Activated T-cell treated with anti-CD3 and anti-CD28 coated beads, Interleukin-2, amount 50 U/mL, for 1 hour (primary cell): Measurements from ENCODE around the gene RHBDD1.

Experiments used
- DNase-seq: peaks from one replicate; pipeline ENCODE4 v3.0.0-alpha.2; 2020

RHBDD1 gene

DNA sequence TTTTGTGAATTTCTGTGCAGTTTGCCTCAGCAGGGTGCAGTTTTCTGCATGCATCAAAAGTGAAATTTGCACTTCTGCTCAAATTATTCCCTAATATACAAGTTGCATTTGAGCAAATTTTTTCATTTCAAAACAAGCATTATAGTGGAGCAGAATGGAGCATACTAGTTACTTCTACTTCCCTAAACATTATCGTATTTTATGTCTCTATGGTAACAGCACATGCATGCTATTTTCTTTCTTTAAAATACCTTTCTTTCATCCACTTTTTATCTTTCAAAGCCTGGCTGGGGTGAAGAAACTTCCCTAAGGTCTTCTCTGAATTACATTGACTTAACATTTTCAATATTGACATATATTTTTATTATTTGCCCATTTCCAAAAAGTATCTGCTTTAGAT, 11.2 kb downstream of the RHBDD1 start:
- DNase-seq, result no peak

DNA sequence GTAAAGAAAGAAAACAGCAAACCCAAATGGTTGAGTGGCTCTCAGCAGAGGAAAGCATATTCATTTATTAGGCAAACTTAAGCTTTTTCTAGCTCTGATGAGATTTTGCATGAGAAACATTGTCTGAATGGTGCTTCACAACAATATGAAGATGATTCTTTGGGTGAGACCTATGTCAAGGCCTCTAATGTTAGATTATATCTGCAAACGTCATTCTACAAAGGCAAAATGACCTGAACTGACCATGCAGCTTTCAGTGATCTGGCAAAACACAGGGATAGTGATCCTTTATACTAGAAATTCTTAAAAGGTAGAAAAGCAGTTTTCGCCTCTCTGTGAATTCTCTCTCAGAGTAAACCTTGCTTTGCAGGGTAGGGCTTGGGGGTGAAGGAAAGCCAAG, 11.7 kb downstream of the RHBDD1 start:
- DNase-seq, result no peak

DNA sequence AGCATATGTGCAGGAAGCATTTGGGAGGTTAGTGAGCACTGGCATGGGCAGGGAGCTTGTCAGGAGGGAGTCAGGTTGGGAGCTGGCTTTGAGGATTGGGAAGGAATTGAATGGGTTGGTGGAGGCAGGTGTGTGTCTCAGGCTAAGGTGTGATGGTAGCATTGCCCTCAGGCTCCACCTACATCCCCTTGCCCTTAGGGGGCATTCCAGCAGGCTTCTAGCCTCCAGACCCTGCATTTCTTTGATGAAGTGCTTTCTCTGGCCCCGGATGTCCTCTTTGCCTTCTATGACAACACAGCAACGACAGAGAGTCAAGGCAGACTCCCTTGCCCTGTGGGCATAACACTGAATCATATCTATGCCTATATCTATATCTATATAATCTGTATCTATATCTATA, 13.5 kb downstream of the RHBDD1 start:
- no peak for DNase-seq

DNA sequence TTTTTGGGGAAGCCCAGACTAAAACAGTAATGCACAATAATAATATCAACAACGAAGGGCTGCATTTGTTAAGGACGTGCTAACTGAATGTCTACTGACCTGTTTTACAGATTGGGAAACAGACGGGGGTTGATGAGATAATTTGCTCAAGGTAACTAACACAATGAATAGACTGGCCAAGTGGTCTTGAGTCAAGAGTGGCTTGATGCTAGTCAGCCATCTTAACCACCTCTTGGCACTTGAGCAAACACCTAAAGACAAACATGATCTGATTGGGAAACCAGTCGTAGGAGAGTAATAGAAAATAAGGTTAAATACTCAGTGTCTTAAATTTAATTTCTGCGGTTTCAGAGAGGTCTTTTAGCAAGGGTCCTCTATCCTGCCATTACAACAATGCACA, 14.2 kb downstream of the RHBDD1 start:
- no peak for DNase-seq

DNA sequence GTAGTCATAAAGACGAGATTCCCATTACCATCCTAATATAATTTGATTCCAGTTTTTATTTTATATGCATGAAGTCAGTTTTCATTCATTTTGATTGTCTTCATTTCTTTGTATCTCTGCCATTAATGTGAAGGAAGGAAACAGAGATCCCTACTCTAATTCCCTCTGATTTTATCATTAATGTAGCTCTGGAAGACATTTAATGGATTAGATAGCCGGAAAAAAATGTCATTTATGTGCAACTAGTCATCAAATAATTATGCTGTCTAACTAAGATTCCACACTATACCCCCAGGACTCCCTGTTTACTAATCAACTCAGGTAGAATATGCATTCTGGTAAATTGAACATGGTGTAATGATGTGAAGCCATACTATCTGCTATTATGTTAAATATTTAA, 19.9 kb downstream of the RHBDD1 start:
- no peak for DNase-seq

DNA sequence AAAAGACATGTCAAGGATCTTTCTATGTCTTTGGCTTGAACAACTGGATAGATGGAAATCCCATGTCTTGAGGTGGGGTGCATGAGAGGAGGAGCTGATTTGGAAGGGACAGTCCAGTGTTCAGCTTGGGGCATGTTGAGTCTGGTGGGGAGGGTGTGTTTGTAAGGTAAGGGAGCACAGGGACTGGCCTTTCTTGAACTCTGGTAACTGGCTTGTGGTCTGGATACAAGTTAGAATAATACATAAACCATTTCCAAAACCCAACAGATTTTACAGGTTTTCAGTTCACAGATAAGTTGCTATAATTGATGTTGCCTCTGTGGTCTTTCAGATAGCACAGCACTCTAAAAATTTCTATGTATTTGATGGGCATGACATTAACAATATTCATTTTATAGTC, 24.2 kb downstream of the RHBDD1 start:
- no peak for DNase-seq

DNA sequence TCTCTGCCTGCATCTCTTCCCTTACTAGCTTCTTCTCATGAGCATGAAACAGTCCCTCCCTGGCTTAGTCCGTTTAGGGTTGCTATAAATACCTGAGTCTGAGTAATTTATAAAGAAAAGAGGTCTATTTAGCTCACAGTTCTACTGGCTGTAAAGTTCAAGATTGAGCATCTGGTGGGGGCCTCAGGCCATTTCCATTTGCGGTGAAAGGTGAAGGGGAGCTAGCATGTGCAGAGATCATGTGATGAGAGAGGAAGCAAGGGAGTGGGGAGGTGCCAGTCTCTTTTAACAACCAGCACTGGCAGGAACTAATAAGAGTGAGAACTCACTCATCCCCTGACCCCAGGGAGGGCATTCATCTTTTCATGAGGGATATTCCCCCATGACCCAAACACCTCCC, 26.8 kb downstream of the RHBDD1 start:
- DNase-seq, result no peak

DNA sequence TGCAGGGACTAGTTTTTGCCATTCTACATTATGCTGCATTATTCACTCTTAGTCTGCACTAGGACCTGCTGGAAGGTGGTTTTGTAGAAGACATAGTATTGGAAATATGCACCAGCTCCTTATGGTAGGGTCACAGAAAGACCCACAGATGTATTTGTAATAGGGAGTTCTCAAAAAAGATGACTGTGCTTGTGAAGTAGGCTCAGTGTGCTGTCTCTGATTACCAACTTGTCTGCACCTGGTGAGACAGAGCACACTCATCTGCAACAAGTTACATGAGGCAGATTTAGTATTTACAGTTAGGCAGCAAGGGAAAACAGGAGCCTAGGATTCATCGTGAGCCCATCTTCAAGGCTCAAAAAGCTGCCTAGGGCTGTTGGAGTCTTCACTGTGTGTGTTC, 29.4 kb downstream of the RHBDD1 start:
- DNase-seq, result no peak

DNA sequence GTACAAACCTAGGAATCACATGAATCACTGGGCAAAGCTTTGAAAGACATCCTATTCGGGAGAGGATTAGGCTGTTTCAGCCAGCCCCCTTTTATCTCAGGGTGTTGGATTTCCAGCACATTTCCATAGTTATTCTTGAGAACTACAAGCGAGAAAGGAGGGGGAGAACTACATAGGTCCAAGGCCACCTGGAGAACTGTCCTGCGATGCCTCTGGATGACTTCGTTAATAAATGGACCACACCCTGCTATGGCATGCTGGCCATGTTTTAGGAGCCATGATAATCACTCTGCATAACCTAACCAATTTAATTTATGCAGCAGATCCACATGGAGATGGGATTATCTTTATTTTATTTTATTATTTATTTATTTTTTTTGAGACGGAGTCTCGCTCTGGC, 29.9 kb downstream of the RHBDD1 start:
- DNase-seq, result no peak

DNA sequence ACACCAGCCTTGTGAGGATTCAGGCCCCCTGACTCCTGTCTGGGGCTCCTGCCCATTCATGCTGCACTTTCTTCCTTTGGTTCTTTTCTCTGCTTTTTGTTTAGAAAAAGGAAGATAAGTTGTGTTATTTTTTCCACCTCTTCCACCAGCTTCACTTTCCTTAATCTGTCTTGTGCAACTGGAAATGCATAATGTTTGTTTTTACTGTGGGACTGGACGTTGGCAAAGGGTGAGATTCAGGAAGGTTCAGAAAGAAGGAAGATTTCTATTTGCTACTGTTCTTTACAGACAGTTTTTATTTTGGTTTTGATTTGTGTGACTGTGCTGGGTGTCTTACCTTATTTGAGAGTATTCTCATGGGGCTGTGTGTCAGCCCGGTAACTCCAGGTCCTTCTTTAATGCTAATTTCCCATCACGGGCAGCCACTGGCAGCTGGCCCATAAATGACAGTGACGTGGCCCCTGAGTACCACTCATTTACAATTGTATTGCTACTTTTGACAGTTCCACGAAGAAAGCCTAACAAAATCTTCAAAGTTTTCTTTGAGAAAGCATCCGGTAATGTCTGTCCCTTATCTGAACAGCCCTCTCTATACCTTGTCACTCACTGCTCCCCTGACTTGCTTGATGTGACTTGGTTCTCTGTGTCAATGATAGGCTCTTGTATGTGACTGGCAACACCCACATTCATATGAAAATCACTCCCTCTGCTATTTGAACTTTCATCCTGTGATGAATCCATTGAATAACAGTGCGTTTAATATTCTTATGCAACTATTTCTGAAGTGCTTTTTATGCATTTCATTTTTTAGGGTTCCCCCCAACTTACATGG, 32.7 kb downstream of the RHBDD1 start:
- no peak for DNase-seq

DNA sequence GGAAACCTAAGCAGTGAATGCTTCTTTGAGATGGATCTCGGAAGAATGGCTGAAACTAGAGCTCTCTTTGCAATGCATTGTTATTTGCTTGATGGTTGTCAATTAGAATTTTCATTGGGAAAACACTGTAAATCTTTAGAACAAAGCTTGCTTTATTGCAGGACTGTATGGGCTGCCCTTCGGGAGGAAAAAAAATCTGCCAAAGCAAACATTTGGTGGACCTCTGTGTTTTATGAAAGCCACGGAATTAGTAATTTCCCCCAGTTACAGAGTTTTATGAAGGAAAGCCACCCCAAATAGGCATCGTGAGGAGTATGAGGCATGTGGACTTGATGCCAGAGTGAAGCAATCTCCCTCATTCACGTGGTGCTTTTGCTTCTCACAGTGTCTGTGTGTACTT, 33.5 kb downstream of the RHBDD1 start:
- no peak for DNase-seq

DNA sequence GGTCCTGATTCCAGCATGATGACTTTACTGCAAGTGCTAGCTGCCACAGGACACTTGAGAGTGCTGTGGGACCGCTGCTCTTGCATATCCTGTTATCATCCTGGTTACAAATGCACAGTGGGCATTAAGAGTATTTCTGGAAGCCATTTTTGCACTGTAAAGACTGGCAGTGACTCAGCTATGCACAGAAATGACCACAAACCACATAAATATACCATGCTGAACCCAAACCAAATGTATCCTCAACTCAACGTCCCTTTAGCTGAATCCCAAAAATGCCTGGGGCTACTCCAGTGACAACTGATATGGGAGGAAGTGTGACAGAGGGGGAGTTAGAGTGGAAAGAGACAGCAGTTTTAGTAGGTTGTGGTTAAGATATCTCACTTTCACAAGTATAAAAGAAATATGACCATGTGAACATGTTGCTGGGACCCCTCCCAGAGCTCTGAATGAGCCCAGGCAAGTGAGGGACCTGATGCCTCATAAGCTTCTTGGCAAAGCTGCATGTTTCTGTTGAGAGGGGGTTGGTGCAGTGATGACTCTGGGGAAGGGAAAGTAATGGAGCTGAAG, 37.3 kb downstream of the RHBDD1 start:
- DNase-seq, result no peak

DNA sequence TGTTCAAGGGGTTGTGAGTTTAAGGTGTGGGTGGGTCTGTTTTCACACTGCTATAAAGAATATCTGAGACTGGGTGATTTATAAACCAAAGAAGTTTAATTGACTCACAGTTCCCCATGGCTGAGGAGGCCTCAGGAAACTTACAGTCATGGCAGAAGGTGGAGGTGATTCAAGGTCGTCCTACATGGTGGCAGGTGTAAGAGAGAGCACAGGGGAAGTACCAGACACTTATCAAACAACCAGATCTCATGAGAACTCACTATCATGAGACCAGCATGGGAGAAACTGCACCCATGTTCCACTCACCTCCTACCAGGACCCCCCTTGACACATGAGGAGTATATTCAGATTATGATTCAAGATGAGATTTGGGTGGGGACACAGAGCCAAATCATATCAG, 38.0 kb downstream of the RHBDD1 start:
- DNase-seq, result no peak

DNA sequence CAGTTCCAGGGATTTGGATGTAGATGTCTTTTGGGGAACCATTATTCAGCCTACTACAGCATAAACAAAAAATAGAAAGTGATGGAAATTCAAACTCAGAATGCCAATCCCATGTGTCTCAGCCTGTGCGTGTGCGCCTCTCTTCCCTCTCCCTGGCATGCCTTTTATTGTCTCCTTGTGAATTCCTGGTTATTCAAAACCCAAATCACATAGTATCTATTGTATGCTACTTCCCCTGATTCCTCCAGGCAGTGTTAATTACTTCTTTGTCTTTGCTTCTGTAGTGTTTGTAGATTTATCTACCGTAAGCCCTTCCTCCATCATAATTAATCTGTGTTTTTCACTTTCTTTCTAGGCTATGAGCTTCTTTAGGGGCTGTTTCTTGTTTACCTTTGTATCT, 38.9 kb downstream of the RHBDD1 start:
- DNase-seq, result no peak

DNA sequence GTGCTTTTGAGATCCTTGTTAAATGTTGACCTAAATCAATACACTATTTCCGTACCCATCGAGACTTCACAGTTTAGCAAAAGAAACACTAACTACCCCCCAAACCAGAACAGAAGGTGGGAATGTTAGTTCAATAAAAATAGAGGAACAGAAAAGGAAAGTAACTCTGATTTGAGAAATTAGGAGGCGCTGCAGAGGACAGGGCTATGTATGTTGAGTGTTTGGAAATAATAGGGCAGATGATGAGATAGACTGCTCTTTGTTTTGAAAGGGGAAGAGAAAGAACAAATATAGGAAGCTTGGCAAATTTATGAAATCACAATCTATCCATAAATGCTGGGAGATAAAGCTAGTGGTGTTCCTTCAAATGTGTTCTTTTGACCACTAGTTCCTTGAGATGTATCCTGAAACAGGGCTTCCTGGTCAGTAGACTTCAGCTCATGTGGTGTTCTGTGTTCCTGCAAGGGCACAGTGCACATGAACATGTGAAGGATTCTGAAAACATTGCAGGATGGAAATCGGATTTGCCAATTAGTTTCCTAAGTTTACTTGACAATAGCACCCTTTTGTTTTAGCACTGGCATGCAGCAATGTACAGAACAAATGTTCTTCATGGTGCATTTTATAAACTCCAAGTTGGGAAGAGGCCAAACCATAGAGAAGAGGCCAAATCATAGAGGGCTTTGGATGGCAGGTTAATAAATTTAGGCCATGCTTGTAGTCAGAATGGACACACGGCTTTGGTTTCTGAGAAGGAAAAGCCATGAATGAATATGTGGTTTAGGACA, 39.8 kb downstream of the RHBDD1 start:
- no peak for DNase-seq

DNA sequence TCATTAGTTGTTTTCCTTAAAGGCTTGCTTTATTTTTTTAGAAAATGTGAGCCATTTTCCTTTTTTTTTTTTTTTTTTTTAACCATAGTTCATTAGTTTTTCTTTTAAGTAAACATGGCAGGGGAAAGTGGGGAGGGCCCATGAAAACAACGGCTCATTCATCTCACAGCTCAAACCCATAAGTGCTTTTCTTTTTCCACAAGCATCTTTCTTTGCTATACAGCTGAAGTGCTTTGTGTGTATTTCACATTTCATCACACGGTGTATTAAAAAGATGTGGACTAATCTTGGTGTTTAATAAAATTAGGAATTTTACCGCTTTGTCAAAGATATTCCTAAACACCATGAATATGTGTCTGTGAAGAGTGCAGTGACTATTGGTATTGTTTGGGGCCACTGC, 41.6 kb downstream of the RHBDD1 start:
- DNase-seq, result no peak

DNA sequence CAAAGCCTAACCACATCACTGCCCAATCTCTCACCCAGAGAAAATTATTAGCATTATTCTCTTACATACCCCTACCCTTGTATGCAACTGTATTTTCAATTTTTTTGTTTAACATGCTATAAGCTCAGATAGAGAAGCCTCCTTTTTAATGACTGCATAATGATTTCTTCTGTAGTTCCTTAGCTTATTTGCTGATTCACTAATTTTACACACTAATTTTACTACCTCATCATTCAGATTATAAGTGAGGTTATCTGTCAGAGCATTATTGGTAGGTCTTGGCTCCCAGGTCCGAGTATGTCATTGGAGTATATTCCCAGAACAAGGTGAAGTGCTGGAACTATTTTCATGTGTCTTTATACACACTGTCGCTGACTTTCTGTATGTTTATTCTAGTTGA, 45.4 kb downstream of the RHBDD1 start:
- DNase-seq, result no peak

DNA sequence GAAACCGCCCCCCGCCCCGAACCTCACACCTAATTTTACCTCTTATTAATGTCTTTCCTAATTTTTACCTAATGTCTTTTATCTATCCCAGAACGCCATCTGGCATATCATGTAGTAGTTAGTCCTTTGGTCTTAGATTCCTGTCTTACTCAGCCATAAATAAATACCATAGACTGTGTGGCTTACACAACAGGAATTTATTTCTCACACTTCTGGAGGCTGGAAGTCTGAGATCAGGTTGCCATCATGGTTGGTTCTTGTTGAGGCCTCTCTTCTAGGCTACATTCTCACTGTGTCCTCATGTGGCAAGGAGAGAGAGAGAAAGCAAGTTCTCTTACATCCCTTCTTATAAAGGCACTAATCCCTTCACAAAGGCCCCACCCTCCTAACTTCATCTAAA, 46.8 kb downstream of the RHBDD1 start:
- no peak for DNase-seq

DNA sequence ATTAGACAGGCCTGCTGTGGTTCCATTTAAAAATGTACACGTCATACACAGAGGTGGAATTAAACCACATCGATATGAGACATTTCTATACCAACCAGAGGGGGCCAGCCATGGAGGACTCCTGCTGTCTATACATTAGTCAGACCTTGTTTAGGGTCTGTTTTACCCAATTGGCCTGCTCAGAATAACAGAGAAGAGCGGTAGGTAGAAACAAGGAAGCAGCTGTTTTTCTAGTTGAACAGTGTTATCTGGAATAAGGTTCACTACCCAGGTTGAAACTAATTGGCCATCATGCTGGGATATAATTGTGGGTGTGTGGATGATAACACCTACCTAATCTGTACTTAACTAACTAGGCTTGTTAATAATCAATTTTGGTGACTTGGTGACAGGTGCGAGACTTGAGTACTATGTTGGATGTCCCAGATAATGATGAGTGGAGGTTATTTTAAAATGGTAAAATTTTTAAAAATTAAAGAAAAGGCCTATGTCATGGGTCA, 47.5 kb downstream of the RHBDD1 start:
- DNase-seq, result no peak

DNA sequence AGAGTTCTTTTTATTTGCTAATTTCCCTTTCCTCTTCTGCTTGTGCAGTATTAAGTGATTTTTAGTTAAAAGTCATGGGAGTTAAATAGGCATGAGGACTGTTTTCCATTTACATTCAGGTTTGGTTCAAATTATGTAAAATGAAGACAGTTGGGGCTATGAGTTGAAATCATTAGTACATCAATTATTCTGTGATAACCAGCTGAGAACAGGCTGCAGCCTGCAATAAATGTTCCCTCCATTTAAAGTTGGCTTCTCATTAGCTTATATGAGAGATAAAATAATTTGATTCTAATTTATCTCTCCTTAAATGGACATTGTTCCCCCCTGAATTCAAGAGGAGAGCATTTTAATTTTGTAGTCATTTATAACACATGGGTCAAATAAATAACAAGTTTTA, 48.3 kb downstream of the RHBDD1 start:
- no peak for DNase-seq

DNA sequence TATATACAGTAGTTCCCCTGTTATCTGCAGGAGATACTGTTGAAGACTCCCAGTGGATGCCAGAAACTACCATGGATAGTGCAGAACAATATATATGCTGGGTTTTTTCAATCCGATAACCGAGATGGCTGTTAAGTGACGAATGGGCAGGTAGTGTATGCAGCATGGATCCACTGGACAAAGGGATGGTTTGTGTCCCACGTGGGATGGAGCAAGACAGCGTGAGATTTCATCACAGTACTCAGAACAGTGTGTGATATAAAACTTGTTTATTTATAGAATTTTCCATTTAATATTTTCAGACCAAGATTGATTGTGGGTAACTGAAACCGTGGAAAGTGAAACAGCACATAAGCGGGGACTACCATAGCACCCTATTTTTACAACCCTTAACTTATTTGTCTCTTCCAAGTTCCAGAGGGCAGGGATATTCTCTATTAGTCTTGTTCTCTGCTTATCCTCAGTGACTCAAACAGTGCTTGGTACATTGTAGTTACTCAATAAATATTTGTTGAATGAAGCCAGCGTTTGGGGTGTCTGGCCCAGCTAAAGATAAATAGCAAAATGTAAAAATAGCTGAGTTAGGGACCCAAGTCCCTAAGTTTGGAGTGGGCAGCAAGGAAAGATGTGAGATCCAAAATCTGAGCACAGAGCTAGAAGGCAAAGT, 50.0 kb downstream of the RHBDD1 start:
- no peak for DNase-seq

DNA sequence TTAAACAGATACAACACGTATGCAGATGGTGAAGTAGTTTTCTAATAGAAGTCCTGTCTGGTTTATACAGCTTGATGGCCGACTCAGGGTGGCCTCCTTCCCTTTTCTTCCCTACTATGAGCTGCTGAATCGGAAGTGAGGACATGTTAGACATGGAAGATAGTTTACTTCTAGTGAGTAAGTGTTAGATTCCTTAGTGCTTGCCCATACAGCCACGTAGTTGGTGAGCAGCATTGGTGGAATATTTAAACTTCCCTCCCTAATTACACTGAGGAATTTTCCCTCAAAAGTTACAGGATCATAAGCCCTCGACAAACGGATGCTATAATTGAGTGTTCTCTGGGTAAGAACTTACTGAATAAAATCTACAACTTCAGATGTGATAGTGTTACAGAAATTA, 52.1 kb downstream of the RHBDD1 start:
- no peak for DNase-seq

DNA sequence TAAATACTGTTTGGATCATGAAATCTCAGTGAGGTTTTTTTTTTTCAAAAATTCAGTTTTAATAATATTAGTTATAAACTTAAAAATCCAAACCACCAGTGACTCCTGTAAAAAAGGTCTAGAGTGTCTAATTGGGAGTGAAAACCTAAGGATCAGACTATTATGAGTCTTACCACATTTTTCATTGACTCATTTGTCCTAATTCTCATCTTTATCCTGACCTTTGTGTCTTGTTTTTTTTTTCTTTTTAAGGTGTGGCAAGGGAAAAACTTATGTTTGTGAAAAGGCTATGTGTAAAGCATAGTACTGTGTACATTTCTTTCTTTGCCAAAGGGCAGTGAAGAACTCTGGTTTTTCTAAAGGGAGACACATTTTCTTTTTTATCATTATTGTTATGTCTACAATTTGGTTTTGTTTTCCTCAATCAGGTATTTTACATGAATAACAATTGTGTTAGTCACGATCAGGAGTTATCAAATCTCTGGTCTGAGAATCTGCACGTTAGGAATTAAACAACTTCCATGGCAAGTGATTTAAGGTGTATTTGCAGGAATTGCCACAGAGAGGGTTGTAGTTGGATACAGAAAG, 52.6 kb downstream of the RHBDD1 start:
- no peak for DNase-seq
